Measurements from ENCODE around the gene NHERF1. TPM values are rescaled to one million over a fixed set of nuclear protein-coding genes. Genes with fewer than 3 reads are reported as not detected.

The NHERF1 gene
- total and polyA plus RNA-seq, 2 of the 8 experiments (the other 6 are each of a cell fraction or from before 2014, with no cell fraction given), result 92.9 to 99.2 TPM

GRCh38 chr17:74744714-74745547 is 3.5 kb upstream of the NHERF1 start (continued):
- TF ChIP-seq, protein P1, sequence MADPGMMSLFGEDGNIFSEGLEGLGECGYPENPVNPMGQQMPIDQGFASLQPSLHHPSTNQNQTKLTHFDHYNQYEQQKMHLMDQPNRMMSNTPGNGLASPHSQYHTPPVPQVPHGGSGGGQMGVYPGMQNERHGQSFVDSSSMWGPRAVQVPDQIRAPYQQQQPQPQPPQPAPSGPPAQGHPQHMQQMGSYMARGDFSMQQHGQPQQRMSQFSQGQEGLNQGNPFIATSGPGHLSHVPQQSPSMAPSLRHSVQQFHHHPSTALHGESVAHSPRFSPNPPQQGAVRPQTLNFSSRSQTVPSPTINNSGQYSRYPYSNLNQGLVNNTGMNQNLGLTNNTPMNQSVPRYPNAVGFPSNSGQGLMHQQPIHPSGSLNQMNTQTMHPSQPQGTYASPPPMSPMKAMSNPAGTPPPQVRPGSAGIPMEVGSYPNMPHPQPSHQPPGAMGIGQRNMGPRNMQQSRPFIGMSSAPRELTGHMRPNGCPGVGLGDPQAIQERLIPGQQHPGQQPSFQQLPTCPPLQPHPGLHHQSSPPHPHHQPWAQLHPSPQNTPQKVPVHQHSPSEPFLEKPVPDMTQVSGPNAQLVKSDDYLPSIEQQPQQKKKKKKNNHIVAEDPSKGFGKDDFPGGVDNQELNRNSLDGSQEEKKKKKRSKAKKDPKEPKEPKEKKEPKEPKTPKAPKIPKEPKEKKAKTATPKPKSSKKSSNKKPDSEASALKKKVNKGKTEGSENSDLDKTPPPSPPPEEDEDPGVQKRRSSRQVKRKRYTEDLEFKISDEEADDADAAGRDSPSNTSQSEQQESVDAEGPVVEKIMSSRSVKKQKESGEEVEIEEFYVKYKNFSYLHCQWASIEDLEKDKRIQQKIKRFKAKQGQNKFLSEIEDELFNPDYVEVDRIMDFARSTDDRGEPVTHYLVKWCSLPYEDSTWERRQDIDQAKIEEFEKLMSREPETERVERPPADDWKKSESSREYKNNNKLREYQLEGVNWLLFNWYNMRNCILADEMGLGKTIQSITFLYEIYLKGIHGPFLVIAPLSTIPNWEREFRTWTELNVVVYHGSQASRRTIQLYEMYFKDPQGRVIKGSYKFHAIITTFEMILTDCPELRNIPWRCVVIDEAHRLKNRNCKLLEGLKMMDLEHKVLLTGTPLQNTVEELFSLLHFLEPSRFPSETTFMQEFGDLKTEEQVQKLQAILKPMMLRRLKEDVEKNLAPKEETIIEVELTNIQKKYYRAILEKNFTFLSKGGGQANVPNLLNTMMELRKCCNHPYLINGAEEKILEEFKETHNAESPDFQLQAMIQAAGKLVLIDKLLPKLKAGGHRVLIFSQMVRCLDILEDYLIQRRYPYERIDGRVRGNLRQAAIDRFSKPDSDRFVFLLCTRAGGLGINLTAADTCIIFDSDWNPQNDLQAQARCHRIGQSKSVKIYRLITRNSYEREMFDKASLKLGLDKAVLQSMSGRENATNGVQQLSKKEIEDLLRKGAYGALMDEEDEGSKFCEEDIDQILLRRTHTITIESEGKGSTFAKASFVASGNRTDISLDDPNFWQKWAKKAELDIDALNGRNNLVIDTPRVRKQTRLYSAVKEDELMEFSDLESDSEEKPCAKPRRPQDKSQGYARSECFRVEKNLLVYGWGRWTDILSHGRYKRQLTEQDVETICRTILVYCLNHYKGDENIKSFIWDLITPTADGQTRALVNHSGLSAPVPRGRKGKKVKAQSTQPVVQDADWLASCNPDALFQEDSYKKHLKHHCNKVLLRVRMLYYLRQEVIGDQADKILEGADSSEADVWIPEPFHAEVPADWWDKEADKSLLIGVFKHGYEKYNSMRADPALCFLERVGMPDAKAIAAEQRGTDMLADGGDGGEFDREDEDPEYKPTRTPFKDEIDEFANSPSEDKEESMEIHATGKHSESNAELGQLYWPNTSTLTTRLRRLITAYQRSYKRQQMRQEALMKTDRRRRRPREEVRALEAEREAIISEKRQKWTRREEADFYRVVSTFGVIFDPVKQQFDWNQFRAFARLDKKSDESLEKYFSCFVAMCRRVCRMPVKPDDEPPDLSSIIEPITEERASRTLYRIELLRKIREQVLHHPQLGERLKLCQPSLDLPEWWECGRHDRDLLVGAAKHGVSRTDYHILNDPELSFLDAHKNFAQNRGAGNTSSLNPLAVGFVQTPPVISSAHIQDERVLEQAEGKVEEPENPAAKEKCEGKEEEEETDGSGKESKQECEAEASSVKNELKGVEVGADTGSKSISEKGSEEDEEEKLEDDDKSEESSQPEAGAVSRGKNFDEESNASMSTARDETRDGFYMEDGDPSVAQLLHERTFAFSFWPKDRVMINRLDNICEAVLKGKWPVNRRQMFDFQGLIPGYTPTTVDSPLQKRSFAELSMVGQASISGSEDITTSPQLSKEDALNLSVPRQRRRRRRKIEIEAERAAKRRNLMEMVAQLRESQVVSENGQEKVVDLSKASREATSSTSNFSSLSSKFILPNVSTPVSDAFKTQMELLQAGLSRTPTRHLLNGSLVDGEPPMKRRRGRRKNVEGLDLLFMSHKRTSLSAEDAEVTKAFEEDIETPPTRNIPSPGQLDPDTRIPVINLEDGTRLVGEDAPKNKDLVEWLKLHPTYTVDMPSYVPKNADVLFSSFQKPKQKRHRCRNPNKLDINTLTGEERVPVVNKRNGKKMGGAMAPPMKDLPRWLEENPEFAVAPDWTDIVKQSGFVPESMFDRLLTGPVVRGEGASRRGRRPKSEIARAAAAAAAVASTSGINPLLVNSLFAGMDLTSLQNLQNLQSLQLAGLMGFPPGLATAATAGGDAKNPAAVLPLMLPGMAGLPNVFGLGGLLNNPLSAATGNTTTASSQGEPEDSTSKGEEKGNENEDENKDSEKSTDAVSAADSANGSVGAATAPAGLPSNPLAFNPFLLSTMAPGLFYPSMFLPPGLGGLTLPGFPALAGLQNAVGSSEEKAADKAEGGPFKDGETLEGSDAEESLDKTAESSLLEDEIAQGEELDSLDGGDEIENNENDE (IDR thresholded peaks at IDR 0.05; ENCODE audit: insufficient replicate concordance, low read length), result no peak
- 0 out of 2 replicates have a peak, but pooled peaks have one; percentile 7 for TF ChIP-seq MAX (IDR thresholded peaks at IDR 0.05)
- TF ChIP-seq CHD1 (IDR thresholded peaks at IDR 0.05; ENCODE audit: low read depth, low read length), result no peak
- no peak for TF ChIP-seq ZNF274 (IDR thresholded peaks at IDR 0.05; ENCODE audit: borderline replicate concordance, extremely low read depth, low read length)
- no peak for TF ChIP-seq RFX5 (IDR thresholded peaks at IDR 0.05; ENCODE audit: borderline replicate concordance, low read depth, low read length)
- 0 out of 2 replicates have a peak, but pooled peaks have one; percentile 35 for TF ChIP-seq YY1 (IDR thresholded peaks at IDR 0.05; ENCODE audit: low read depth, low read length)
- TF ChIP-seq ASH2L (IDR thresholded peaks at IDR 0.05; ENCODE audit: low read length), result no peak
- TF ChIP-seq KDM1A (IDR thresholded peaks at IDR 0.05; ENCODE audit: borderline replicate concordance, low read length), result no peak
- TF ChIP-seq EGR1 (IDR thresholded peaks at IDR 0.05; ENCODE audit: borderline replicate concordance, low read depth, low read length), result no peak
- TF ChIP-seq HDAC6 (IDR thresholded peaks at IDR 0.05; ENCODE audit: low read depth, low read length), result no peak

Data from H1 (cell line).